Suprapubic skin (tissue), 4 donors: ENCODE data around the gene S100A5.

Source experiments
- EP300 ChIP-seq: sonication (generic); formaldehyde crosslinking; IDR thresholded peaks from one replicate; pipeline ENCODE4 v1.6.1; 2017; ENCODE audit warnings: antibody characterized with exemption
- POLR2A ChIP-seq, 2 donors: fragments of 450-650 bp; IDR thresholded peaks; one replicate each; pipeline ENCODE4 v1.6.1; 2017; ENCODE audit warnings: antibody characterized with exemption in 2 of 2, mild to moderate bottlenecking in 2 of 2, moderate library complexity in 2 of 2
- POLR2AphosphoS5 ChIP-seq, 3 donors: sonication (generic); formaldehyde crosslinking; IDR thresholded peaks; one replicate each; pipeline ENCODE4 v1.6.1; 2017; ENCODE audit warnings: antibody characterized with exemption in 3 of 3
- TF ChIP-seq, protein P1 (sequence below), 2 donors: fragments of 200-600 bp in 1 of 2; fragments of 450-650 bp in 1 of 2; sonication (generic) in 1 of 2; IDR thresholded peaks; one replicate each; pipeline ENCODE4 v1.5.1; 2016 to 2019; ENCODE audit warnings: antibody characterized with exemption in 2 of 2, mild to moderate bottlenecking in 1 of 2, moderate library complexity in 1 of 2

GRCh38 chr1:153573351-153573750, 32.6 kb upstream of the S100A5 start:
- TF ChIP-seq EP300: no peak
- no peak for TF ChIP-seq POLR2A (IDR thresholded peaks at IDR 0.05)
- TF ChIP-seq, protein P1, sequence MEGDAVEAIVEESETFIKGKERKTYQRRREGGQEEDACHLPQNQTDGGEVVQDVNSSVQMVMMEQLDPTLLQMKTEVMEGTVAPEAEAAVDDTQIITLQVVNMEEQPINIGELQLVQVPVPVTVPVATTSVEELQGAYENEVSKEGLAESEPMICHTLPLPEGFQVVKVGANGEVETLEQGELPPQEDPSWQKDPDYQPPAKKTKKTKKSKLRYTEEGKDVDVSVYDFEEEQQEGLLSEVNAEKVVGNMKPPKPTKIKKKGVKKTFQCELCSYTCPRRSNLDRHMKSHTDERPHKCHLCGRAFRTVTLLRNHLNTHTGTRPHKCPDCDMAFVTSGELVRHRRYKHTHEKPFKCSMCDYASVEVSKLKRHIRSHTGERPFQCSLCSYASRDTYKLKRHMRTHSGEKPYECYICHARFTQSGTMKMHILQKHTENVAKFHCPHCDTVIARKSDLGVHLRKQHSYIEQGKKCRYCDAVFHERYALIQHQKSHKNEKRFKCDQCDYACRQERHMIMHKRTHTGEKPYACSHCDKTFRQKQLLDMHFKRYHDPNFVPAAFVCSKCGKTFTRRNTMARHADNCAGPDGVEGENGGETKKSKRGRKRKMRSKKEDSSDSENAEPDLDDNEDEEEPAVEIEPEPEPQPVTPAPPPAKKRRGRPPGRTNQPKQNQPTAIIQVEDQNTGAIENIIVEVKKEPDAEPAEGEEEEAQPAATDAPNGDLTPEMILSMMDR (IDR thresholded peaks at IDR 0.05): no peak
- no peak for TF ChIP-seq POLR2AphosphoS5 (IDR thresholded peaks at IDR 0.05)
